GM12865 (cell line): ENCODE measurements around the gene FSTL4.

ENCODE experiments used
- DNase-seq: peaks from one replicate; pipeline ENCODE4 v3.0.0; 2010; ENCODE audit warnings: low read depth
- H3K4me3 ChIP-seq: 2 replicates; pipeline ENCODE4 v1.5.1; 2011; ENCODE audit warnings: mild to moderate bottlenecking, low read depth, low read length, control low read depth
- CTCF ChIP-seq: IDR thresholded peaks from 2 replicates; pipeline ENCODE4 v1.5.1; 2011; ENCODE audit warnings: low read length, control low read depth, low read depth, inconsistent platforms; ENCODE audit not compliant: insufficient read depth; ENCODE audit errors: missing control alignments

The FSTL4 gene

GRCh38 chr5:133425764-133426163 lies 186.6 kb downstream of the FSTL4 start:
- no peak for DNase-seq
- H3K4me3 ChIP-seq, result no peak overlapping the region
- no peak for TF ChIP-seq CTCF

- DNase-seq, result no peak
- no peak for TF ChIP-seq CTCF
- no peak overlapping the region for H3K4me3 ChIP-seq
Observed at GRCh38 chr5:133425222-133425621, 187.1 kb downstream of the FSTL4 start.

GRCh38 chr5:133423618-133424282 lies 188.6 kb downstream of the FSTL4 start:
- peak; percentile 69 for DNase-seq
- TF ChIP-seq CTCF, result peak; percentile 93
- H3K4me3 ChIP-seq, result no peak overlapping the region

- no peak for TF ChIP-seq CTCF
- no peak for DNase-seq
- no peak overlapping the region for H3K4me3 ChIP-seq
Observed at GRCh38 chr5:133423011-133423617, 189.2 kb downstream of the FSTL4 start.

- no peak for TF ChIP-seq CTCF
- no peak for DNase-seq
- no peak overlapping the region for H3K4me3 ChIP-seq
Observed at GRCh38 chr5:133421806-133422205, 190.5 kb downstream of the FSTL4 start.

- DNase-seq, result peak; percentile 58
- H3K4me3 ChIP-seq, result no peak overlapping the region
- TF ChIP-seq CTCF, result peak; percentile 55
Observed at GRCh38 chr5:133421394-133421793, 190.9 kb downstream of the FSTL4 start.
